HG03066 (cell line): ENCODE measurements around the gene AXL.

Experiments
- ATAC-seq: cut with Tn5 transposase; IDR thresholded peaks from one replicate; pipeline ENCODE4 v1.9.1; 2021; ENCODE audit warnings: low read depth; ENCODE audit not compliant: unreplicated experiment

Gene AXL

DNA sequence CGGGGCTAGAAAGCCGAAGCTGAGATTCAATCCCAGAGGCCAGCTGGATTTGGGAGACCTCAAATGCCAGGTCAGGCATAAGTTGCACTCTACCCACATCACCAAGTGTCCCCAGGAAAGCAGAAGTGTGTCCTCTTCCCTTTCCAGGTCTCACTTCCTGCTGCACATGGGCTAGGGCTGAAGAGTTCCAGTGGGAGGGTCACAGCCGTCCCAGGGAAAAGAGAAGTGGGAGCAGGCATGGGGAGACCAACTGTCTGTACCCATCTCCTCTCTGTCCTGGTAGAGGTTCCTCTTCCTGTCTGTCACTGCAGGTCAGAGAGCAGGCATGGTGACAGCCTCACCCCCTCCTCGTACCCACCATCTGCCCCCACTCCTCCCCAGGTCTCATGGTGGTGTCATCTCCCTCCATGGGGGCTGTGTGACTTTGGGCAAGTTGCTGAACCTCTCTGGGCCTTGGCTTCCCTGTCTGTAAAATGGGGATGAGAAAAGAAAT, 14.8 kb downstream of the AXL start:
- no peak for ATAC-seq

DNA sequence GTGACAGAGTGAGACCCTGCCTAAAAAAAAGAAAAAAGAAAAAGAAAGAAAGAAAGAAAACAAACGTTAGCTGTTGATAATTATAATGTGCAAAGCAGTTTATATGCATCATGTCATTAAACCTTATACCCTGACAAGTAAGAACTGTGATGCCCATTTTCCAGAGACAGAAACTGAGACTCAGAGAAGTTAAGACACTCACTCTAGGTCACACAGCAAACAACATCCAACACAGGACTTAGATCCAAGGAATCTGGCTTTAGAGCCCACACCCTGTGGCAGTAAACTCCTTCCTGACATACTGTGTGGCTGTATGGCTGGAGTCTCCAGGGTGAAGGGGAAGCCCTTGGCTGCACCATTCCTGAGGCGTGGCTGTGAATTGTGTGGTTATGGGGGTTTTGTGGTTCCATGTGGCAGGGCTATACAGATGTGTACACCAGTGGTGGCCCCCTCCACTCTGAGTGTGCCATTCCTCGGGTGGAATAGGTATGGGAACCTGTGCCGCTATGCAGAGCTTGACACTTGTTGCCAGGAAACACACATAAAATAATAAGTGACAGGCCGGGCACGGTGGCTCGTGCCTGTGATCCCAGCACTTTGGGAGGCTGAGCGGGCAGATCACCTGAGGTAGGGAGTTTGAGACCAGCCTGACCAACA, 15.6 kb downstream of the AXL start:
- no peak for ATAC-seq

DNA sequence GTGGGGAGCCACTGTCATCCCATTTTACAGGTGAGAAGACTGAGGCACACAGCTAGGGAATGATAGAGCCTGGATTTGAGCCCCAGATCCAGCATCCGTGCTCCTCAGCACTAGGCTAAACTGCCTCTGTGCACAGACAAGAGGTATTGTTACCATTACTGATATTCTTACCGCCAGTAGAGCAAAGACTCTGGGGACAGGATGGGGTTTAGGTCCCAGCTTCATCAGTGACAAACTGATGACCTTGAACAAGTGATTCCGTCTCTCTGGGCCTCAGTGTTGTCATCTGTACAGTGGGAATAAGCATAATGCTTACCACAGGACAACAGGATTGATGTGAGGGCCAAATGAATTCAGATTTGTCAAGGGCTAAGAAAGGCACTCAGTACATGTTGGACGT, 16.5 kb downstream of the AXL start:
- no peak for ATAC-seq

DNA sequence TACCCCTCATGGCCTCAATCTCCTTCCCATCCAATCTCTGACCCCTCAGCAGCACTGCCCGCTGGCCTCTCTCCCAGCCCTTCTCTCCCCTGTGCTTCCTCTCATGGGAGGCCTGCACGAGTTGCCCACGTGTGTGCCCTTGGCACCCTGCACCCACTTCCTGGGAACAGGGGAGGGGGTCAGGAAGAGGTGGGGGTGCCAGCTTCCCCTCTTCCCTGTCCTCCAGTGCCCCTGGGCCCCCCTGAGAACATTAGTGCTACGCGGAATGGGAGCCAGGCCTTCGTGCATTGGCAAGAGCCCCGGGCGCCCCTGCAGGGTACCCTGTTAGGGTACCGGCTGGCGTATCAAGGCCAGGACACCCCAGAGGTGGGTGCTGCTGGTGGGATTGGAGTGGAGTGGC, 19.2 kb downstream of the AXL start:
- no peak for ATAC-seq

DNA sequence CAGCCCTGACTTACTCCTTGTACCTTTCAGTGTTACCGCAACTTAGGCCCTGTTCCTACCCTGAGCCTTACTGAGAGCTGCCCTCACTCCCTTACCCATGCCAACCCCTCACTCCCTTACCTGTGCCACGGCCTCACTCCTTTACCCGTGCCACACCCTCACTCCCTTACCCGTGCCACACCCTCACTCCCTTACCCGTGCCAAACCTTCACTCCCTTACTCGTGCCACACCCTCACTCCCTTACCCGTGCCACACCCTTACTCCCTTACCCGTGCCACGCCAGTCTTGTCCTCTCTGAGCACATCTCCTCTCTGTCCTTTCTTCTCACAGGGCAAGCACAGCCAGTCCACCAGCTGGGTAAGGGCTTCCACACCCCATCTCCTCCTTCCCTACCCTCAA, 20.3 kb downstream of the AXL start:
- no peak for ATAC-seq

DNA sequence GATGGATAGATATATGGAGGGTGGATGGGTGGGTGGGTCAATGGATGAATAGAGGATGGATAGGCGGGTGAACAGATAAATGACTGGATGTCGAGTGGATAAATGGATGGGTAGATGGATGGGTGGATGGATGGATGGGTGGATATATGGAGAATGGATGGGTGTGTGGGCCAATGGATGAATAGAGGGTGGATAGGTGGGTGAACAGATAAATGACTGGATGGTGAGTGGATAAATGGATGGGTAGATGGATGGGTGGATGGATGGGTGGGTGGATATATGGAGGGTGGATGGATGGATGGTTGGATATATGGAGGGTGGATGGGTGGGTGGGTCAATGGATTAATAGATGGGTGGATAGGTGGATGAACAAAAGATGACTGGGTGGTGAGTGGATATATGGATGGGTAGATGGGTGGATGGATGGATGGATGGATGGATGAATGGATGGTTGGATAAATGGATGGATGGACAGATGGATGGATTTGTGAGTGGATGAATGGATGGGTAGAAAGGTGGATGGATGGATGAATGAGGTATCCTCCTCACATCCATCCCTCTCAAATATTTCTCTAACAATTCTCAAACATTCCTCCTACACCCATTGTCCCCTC, 21.0 kb downstream of the AXL start:
- ATAC-seq = no peak

DNA sequence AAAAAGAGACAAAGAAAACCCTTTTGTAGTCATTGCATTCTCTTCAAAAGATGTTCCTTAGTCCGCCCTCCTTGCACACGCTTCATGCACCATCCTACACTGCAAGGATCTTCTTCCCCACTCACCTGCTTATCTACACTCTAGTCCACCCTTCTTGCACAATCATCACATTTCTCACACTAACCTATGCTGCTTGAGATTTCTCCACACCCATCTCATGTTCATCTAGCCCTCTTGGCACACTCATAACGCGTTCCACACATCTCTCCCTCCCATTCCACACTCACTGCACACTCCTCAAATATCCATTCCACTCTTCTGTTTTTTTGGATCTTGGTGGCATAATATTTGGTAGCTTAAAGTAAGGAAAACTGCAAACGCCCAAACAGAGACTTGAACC, 22.8 kb downstream of the AXL start:
- ATAC-seq = no peak

DNA sequence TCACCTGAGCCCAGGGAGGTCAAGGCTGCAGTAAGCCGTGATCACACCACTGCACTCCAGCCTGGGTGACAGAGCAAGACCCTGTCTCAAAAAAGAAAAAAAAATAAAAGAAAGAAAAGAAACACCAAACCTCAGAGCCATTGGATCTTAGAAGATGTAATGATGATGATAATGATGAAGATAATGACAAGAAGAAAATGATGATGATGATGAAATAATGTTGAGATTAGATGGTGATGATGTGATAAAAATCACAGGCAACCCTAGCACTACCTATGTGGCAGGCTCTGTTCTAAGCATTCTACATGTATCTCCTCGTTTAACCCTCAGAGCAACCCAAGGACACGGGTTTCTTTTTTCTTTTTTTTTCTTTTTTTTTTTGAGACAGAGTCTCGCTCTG, 25.1 kb downstream of the AXL start:
- no peak for ATAC-seq

DNA sequence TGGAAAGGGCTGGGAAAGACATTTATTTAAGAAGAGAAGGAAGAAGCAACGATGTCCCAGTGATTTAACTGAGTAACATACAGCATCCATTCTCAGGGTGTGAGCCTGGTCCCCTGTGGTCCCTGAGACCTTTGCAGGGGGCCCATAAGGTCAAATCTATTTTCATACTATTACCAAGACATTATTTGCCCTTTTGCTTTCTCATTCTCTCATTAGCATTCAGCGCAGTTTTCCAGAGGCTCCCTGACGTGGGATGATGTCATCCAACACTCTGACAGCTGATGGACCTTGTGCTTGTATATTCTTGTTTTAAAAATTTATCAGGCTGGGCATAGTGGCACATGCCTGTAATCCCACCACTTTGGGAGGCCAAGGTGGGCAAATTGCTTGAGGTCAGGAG, 26.8 kb downstream of the AXL start:
- ATAC-seq = no peak

DNA sequence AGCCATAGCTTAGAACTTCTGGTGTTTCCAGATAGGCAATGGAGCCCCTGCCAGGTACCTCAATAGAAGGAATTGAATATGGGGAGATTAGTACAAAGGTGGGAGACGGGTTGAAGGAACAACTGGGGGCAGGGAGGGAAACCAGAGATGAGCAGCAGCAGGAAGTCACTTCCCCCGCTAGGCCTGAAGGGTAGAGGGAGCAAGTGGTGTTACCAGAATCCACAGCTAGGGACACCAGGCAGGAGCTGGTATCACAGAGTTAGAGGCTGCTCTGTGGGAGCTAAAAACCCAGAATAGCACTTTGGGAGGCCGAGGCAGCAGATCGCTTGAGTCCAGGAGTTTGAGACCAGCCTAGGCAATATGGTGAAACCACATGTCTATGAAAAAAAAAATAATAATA, 29.9 kb downstream of the AXL start:
- ATAC-seq = no peak

DNA sequence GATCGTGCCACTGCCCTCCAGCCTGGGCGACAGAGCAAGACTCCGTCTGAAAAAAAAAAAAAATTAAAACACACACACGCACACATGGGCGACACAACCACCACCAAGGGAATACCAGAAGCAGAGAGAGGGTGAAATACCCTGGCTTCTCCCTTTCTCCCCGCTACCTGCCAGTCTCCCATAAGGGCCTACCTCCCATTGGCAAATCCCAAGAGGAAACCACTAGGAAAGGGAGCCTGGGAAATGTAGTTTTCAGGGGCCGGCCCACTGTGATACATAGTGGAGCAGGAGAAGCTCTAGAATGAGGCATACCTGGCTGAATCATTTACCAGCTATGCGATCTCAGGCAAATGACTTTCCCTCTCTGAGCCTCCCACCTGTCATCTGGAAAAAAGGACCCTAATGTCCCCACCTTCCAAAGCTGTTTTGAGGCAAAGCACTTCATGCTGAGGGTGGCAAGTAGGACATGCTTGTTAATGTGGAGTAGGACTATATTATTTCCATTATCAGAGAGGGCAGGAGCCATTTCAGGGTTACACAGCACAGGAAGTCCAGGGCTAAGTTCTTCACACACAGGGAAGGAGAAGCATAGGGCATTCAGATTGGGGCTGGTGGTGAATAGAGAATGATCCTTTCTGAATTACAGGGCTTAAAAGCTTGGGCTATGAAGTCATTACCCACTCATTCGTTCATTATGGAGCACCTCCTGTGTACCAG, 30.8 kb downstream of the AXL start:
- no peak for ATAC-seq

DNA sequence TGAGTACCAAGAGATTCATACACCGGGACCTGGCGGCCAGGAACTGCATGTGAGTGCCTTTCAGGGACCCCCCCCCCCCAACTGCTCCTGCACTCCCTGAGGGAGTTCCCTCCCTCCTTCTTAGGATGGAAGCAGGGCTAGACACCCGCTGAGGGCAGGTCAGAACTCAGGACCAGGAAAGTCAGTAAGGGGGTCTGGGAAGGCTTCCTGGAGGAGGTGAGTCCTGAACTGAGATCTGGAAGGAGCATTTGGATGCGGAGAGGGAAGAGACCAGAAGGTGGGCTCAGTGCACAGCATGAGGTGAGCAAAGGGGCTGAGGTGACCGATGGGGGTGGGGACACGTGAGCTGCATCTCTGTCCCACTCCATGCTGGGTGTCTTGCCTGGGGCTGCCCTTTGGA, 34.6 kb downstream of the AXL start:
- no peak for ATAC-seq

DNA sequence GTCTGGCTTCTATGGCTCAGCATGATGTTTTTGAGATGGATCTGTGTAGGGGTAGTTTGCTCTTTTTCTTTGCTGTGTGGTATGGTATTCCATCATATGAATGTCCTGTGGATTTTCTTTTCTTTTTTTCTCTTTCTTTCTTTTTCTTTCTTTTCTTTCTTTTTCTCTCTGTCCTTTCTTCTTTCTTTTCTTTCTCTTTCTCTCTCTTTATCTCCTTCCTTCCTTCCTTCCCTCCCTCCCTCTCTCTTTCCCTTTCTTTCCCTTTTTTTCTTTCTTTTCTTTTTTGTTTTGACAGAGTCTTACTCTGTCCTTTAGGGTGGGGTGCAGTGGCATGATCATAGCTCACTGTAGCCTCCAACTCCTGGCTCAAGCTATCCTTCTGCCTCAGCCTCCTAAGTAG, 36.1 kb downstream of the AXL start:
- no peak for ATAC-seq

DNA sequence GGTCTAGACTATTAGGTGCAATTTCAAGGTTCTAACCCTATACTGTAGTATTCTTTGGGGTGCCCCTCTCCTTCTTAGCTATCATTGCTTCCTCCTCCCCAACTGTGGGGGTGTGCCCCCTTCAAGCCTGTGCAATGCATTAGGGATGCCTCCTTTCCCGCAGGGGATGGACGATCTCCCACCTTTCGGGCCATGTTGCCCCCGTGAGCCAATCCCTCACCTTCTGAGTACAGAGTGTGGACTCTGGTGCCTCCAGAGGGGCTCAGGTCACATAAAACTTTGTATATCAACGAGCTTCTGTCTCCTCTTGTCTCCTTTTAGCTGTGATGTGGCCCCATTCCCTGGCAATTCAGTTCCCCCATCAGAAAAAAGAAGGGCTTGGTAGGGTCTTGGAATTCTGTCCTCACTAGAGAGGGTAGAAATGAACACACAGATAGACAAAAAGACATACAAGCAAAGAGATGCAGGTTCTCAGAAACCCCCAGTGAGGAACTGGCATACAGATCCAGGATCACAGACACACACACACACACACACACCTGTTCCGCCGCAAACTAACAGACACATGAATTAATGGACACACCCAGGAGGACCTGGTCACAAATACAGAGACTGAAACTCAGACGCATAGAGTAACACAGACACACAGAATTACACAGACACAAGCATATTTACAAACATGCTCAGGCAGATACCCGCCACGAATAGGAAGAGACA, 42.6 kb downstream of the AXL start:
- ATAC-seq = no peak

DNA sequence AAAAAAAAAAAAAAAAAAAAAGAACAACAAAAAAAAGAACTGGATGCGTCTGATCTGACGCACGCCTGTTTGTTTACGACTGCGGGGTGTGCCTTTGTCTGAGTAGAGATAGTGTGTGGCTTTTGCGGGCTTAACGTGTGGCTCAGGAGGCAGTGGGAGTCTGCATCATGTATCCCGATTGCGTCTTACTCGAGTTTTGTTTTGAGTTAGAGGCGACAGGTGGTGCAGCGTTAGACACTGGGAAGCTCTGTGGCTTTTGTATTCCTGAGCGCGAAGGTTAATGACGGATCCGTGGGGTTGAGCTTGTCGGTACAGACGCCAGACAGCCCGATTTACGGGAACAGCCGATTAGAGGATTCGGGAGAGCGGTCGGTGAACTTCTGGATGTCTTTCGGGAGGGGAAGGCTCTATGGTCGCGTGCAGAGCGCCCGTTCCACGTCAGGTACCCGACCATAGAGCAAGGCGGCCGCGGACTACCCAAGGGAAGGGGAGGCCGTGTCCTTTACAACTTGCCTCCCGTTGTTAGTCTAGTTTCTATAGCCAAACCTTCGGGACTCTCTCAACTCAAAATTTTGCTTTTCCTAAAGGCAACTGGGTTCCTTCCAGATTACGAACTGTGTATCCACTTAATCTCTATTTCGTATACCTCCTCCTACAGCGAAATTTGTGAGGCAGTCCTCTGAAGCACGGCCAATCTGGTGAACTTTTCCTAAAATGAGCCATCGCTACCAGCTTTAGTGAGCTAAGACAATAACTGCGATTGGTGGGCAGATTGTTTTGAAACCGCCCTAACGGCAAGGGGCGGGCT, 44.2 kb downstream of the AXL start:
- ATAC-seq = no peak

DNA sequence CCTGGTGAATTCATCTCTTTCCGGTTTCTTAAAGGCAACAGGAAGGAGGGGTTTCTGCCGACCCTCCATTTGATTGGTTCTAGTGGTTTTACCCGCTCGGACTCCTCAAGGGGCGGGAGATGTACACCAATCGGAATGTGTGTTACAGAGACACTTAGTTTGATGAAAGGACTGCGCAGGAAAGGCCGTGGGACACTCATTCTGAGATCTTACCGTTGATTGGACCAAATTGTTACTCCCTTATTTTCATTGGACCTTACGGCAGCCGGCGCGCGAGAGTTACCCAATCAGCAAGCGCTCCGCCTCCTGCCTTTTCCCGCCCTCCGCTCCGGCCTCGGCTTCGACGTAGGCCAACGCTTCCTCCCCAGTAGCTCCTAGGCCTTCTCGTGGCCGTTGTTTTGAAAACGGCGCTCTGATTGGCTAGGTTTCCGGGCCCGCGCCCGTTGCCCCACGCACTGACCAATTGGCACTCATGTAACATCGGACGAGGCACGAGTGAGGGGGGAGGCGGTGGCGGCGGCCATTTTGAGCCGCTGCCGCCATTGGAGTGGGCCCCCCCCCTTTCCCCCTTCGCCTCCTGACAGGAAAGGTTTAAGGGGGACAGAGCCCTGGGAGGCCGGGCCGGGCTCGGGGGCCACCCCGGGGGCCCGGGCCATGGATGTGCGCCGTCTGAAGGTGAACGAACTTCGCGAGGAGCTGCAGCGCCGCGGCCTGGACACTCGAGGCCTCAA, 45.0 kb downstream of the AXL start, which contains the start of gene HNRNPUL1:
Gene HNRNPUL1 (plus strand): TSS at position 523 of the 731 bp plus-strand sequence. CDS start 132 bp downstream, at position 655.
- ATAC-seq = peak; percentile 69

DNA sequence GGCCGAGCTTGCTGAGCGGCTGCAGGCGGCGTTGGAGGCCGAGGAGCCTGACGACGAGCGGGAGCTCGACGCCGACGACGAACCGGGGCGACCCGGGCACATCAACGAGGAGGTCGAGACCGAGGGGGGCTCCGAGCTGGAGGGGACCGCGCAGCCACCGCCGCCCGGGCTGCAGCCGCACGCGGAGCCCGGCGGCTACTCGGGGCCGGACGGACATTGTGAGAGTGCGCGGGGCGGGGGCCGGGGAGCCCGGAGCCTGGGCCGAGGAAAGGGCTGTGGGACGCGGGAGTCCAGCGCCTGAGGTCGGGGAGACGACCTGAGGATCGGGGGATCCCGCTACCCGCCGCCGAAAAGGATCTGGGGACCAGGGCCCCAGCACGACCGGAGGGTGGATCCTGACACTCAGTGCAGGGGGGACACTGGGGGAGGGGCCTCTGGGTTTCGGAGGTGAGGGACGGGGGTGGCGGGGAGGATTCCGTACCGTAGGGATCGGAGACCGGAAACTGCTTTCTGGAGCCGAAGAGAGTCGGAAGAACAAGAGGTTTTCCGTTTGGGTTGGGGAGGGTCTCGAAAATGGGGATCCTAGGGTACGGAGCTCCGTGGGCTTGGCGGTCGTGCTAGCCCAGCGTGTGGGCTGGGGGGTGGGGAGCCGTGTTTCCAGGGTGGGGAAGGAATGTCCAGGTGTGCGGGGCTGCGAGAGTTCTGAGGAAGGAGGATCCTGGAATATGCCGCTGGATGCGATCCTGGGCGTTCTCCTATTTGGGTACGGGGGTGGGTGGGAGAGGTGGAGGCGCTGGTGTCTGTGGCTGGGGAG, 45.8 kb downstream of the AXL start:
- ATAC-seq = no peak

DNA sequence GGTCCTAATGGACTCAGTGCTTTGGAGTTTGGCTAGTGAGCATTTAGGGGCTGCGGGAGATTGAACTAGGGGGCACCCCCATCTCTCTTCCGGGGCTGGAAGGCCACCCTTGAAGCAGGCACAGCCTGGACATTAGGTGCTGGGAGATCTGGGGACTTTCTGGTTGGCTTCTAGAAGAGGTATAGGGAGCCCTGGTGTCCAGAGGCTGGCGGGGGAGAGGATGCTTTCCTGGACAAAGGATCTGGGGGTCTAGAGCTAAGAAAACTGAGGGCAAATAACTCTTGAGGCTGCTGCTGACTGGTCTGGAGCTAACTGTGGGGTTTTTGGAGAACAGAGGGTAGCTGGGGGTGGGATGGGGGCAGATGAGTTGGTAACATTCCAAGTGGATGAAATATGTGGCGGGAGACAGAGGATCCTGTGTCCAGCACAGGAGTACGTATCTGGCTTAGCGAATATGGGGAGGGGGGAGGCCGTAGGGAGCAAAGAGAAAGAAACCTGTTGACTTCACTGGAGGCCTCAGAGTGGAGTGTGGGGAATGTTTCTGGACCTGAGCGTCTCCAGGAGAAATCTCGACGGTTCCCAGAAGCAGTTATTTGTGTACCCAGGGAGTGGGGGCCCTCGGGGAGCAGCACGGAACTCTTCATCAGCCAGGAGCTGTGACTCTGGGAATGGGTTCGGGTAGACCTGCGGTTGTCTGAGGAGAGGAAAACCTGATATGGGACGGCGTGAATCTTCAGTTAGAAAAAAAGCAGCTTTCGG, 46.6 kb downstream of the AXL start:
- no peak for ATAC-seq
